Panc1 (cell line): ENCODE measurements around the gene TRAF7.

ENCODE experiments used
- POLR2AphosphoS5 ChIP-seq: IDR thresholded peaks from 2 replicates; pipeline ENCODE4 v1.6.1; 2012; ENCODE audit warnings: mild to moderate bottlenecking, low read depth, low read length, moderate library complexity
- REST ChIP-seq, 2 experiments: IDR thresholded peaks; 2 replicates each; pipeline ENCODE4 v1.6.1; 2011 to 2012; ENCODE audit warnings: low read depth in 2 of 2, control low read depth in 1 of 2, low read length in 1 of 2, mild to moderate bottlenecking in 1 of 2, moderate library complexity in 1 of 2; ENCODE audit not compliant: insufficient read depth in 1 of 2
- SIN3A ChIP-seq: IDR thresholded peaks from 2 replicates; pipeline ENCODE4 v1.6.1; 2012; ENCODE audit warnings: low read depth, mild to moderate bottlenecking, low read length, moderate library complexity, borderline replicate concordance; ENCODE audit not compliant: insufficient read depth
- TF ChIP-seq, protein P1 (sequence below): fragments of 450-650 bp; IDR thresholded peaks from 2 replicates; pipeline ENCODE4 v1.5.1; 2017; ENCODE audit warnings: mild to moderate bottlenecking

DNA sequence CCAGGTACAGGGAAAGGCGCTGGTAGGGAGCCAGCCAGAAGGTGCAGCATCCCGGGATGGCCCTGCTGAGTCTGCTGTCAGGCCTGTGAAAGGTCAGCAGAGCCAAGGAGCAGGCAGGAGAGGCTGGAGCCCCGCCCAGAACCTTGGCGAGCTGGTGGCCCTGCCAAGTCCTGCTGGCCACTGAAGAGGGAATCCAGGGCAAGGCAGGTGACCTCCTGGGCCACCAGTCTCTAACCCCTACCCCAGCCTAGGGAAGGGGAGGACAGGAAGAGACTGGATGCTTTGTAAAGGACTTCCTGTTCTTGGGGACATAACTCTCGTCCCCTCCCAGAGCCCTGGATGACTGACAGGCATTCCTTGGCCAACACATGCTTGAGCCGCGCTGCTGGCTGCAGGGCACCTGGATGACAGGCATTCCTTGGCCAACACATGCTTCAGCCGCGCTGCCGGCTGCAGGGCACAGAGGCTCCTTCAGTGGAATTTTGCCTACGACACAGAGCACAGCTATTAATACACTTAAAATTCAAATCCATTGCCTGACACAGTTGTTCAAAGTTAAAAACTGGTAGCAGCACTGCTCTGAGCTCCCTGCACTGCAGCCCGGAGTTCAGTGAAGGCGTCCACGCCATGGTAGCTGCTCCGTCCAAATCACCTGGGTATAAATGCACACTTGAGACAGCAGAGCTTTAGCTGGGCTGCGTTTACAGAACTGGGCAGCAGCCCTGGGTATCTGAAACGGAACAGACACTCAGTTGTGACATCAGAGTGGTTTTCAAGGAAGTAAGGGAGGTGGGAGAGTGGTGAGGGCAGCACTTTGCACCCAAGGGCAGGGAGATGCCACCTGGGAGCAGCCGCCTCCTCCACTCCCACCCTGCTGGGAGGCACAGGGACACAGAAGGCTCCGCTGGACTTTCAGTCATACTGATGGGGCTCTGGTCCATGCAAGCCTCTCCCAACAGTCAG is 57.1 kb downstream of the TRAF7 start:
- TF ChIP-seq, protein P1, sequence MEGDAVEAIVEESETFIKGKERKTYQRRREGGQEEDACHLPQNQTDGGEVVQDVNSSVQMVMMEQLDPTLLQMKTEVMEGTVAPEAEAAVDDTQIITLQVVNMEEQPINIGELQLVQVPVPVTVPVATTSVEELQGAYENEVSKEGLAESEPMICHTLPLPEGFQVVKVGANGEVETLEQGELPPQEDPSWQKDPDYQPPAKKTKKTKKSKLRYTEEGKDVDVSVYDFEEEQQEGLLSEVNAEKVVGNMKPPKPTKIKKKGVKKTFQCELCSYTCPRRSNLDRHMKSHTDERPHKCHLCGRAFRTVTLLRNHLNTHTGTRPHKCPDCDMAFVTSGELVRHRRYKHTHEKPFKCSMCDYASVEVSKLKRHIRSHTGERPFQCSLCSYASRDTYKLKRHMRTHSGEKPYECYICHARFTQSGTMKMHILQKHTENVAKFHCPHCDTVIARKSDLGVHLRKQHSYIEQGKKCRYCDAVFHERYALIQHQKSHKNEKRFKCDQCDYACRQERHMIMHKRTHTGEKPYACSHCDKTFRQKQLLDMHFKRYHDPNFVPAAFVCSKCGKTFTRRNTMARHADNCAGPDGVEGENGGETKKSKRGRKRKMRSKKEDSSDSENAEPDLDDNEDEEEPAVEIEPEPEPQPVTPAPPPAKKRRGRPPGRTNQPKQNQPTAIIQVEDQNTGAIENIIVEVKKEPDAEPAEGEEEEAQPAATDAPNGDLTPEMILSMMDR, result no peak
- TF ChIP-seq POLR2AphosphoS5 (no peak), SIN3A (0 out of 2 replicates have a peak, but pooled peaks have one; percentile 17), REST (IDR thresholded peaks at IDR 0.05; ENCODE audit: insufficient read depth in 1 of 2, low read depth in 2 of 2, low read length in 1 of 2) (no peak)
